Measurements from ENCODE around the gene DES.

GRCh38 chr2:219421323-219421722 is 3.1 kb downstream of the DES start:
- TF ChIP-seq EZH2 (IDR thresholded peaks at IDR 0.05; ENCODE audit: low read length, unreplicated experiment) (no peak), CTCF (conservative IDR thresholded peaks at IDR 0.05; ENCODE audit: low read depth, low read length) (no peak), EZH2phosphoT487 (IDR thresholded peaks at IDR 0.05; ENCODE audit: borderline replicate concordance, low read length) (no peak)
